Breast epithelium (tissue), 3 donors: Measurements from ENCODE around the gene GRIK4.

ENCODE experiments used
- CTCF ChIP-seq, 3 donors: fragments of 450-650 bp; IDR thresholded peaks; one replicate each; pipeline ENCODE4 v1.5.1; 2016 to 2017; ENCODE audit warnings: antibody characterized with exemption in 3 of 3, mild to moderate bottlenecking in 3 of 3, moderate library complexity in 3 of 3
- POLR2A ChIP-seq: fragments of 450-650 bp; IDR thresholded peaks from one replicate; pipeline ENCODE4 v1.6.1; 2016; ENCODE audit warnings: antibody characterized with exemption, mild to moderate bottlenecking, moderate library complexity
- POLR2AphosphoS5 ChIP-seq, 3 donors: sonication (generic); formaldehyde crosslinking; IDR thresholded peaks; one replicate each; pipeline ENCODE4 v1.6.1; 2017; ENCODE audit warnings: antibody characterized with exemption in 3 of 3

GRCh38 chr11:120974466-120974865 is 462.9 kb downstream of the GRIK4 start:
- TF ChIP-seq CTCF (IDR thresholded peaks at IDR 0.05) (no peak), POLR2A (no peak), POLR2AphosphoS5 (IDR thresholded peaks at IDR 0.05) (no peak)
